ENCODE data around the gene RNPEP. TPM values are rescaled to one million over a fixed set of nuclear protein-coding genes. Genes with fewer than 3 reads are reported as not detected.

RNPEP gene
- total RNA-seq, 2 donors from 2014 or later = 46.6 to 73.5 TPM

Small RNAs within 50 kb of the gene (microRNA-seq; reads per million reads assigned to microRNA genes)
- gene MIR6740 (ENCODE audit: borderline microRNAs expressed) = not detected

Other genes with a start within 250 kb of the RNPEP start
- gene IPO9, start 153.5 kb upstream of the RNPEP start, total RNA-seq = 100 to 1,000 TPM; 108 to 133 TPM
- gene SHISA4, start 93.8 kb upstream of the RNPEP start, total RNA-seq = 1 to 10 TPM; 5.8 to 7.3 TPM
- under 1 TPM; 0.31 to 0.60 TPM for gene LMOD1, start 36.1 kb upstream of the RNPEP start, total RNA-seq
- 10 to 100 TPM; 41.7 to 47.4 TPM for gene TIMM17A, start 27.1 kb upstream of the RNPEP start, total RNA-seq
- gene ELF3, start 27.9 kb downstream of the RNPEP start, total RNA-seq = 10 to 100 TPM; 11.8 to 13.2 TPM
- gene GPR37L1, start 140.3 kb downstream of the RNPEP start, total RNA-seq = under 1 TPM in 1 of 2 donors, not detected in 1; 0.04 TPM
- 10 to 100 TPM; 72.8 to 82.0 TPM for gene ARL8A, start 162.1 kb downstream of the RNPEP start, total RNA-seq
- not detected for gene PTPN7, start 178.0 kb downstream of the RNPEP start, total RNA-seq
- gene LGR6, start 211.2 kb downstream of the RNPEP start, total RNA-seq = 1 to 10 TPM in 1 of 2 donors, under 1 TPM in 1; 0.73 to 1.5 TPM